Astrocyte of the cerebellum (primary cell): ENCODE data around the gene MPND.
A peak's percentile ranks its signal among the peaks of the same experiment; 100 is the strongest.

Experiments
- DNase-seq: peaks from one replicate; pipeline ENCODE4 v3.0.0-alpha.2; 2011; ENCODE audit warnings: low read depth
- H3K4me3 ChIP-seq: 2 replicates; pipeline ENCODE4 v1.5.1; 2011; ENCODE audit warnings: mild to moderate bottlenecking, low read depth, low read length, moderate library complexity
- CTCF ChIP-seq: IDR thresholded peaks from 2 replicates; pipeline ENCODE4 v1.5.1; 2012; ENCODE audit warnings: low read length, low read depth, moderate library complexity, mild to moderate bottlenecking; ENCODE audit errors: missing control alignments
- in situ Hi-C: cut with HindIII; loops from 2 replicates; pipeline ENCODE4 v1.10.0; 2017; ENCODE audit warnings: low sequenced_read_pairs

MPND gene

GRCh38 chr19:4391306-4391693 is 47.9 kb downstream of the MPND start:
- in situ Hi-C loops = no loop called here
- no peak overlapping the region for H3K4me3 ChIP-seq
- no peak for DNase-seq
- TF ChIP-seq CTCF = no peak

GRCh38 chr19:4391701-4392483 is 48.5 kb downstream of the MPND start:
- in situ Hi-C loops = no loop called here
- no peak for DNase-seq
- no peak overlapping the region for H3K4me3 ChIP-seq
- no peak for TF ChIP-seq CTCF

GRCh38 chr19:4393947-4394590 is 50.7 kb downstream of the MPND start:
- no peak overlapping the region for H3K4me3 ChIP-seq
- in situ Hi-C loops = no loop called here
- DNase-seq = no peak
- TF ChIP-seq CTCF = no peak

- no peak for TF ChIP-seq CTCF
- H3K4me3 ChIP-seq = no peak overlapping the region
- in situ Hi-C loops = no loop called here
- no peak for DNase-seq
Observed at GRCh38 chr19:4396949-4397783, 53.8 kb downstream of the MPND start.

GRCh38 chr19:4399812-4400134 is 56.4 kb downstream of the MPND start:
- no peak for DNase-seq
- no peak for TF ChIP-seq CTCF
- in situ Hi-C loops = no loop called here
- peak overlapping the region; percentile 95 for H3K4me3 ChIP-seq

- peak; percentile 84 for DNase-seq
- peak within 1 kb of the TSS; percentile 95 for H3K4me3 ChIP-seq
- TF ChIP-seq CTCF = peak; percentile 91
- in situ Hi-C loops = no loop called here
Observed at GRCh38 chr19:4400135-4400936, 57.0 kb downstream of the MPND start, which contains the start of gene SH3GL1. Gene SH3GL1 (minus strand): TSS chr19:4400547. CDS start chr19:4400368, 179 bp downstream.
